K562 (cell line): ENCODE measurements around the gene MYOZ1.

Experiments
- ASH1L ChIP-seq: fragments of 450-650 bp; IDR thresholded peaks from 2 replicates; pipeline ENCODE4 v1.6.1; 2018; ENCODE audit warnings: borderline replicate concordance, mild to moderate bottlenecking, low read depth; ENCODE audit not compliant: partially characterized antibody
- CREB3 ChIP-seq: fragments of 450-650 bp; conservative IDR thresholded peaks from 2 replicates; pipeline ENCODE4 v1.6.1; 2016; ENCODE audit warnings: missing genetic modification characterization, low read depth, mild to moderate bottlenecking, missing compliant biosample characterization, moderate library complexity
- CTCF ChIP-seq, 3 experiments: IDR thresholded peaks in 2 of 3; conservative IDR thresholded peaks in 1 of 3; 2 replicates each; pipeline ENCODE4 v1.5.1; 2011 to 2012; ENCODE audit warnings: low read length in 3 of 3, mild to moderate bottlenecking in 3 of 3, control low read depth in 2 of 3, improper control_type of control experiment in 1 of 3, inconsistent platforms in 1 of 3, low read depth in 1 of 3, mixed read lengths in 1 of 3, moderate library complexity in 1 of 3; ENCODE audit not compliant: insufficient read depth in 2 of 3
- FOS ChIP-seq: IDR thresholded peaks from 3 replicates; pipeline ENCODE4 v1.6.1; 2011; ENCODE audit not compliant: insufficient read length; ENCODE audit errors: extremely low read depth
- IRF1 ChIP-seq: sonication (generic); formaldehyde crosslinking; IDR thresholded peaks from 2 replicates; pipeline ENCODE4 v1.8.0; 2022; ENCODE audit warnings: missing genetic modification reagents, mild to moderate bottlenecking, borderline replicate concordance
- MAFK ChIP-seq: IDR thresholded peaks from 2 replicates; pipeline ENCODE4 v1.6.1; 2011; ENCODE audit warnings: low read length, improper control_type of control experiment
- MAX ChIP-seq: sonication (generic); formaldehyde crosslinking; IDR thresholded peaks from 2 replicates; pipeline ENCODE4 v1.9.0; 2022; ENCODE audit warnings: mild to moderate bottlenecking, missing genetic modification reagents
- PHB ChIP-seq: fragments of 250-450 bp; sonication (Bioruptor Pico); IDR thresholded peaks from 2 replicates; pipeline ENCODE4 v1.5.0; 2021
- TARDBP ChIP-seq: fragments of 450-650 bp; IDR thresholded peaks from 2 replicates; pipeline ENCODE4 v1.6.1; 2016
- XRCC4 ChIP-seq: IDR thresholded peaks from one replicate; pipeline ENCODE4 v1.6.1; 2011; ENCODE audit not compliant: insufficient read depth, insufficient read length; ENCODE audit errors: extremely low read depth
- YY1 ChIP-seq, 3 experiments: IDR thresholded peaks; 2 replicates each; pipeline ENCODE4 v1.6.1; 2011; ENCODE audit warnings: low read length in 2 of 3, mild to moderate bottlenecking in 2 of 3, moderate library complexity in 2 of 3, borderline replicate concordance in 1 of 3, control low read depth in 1 of 3, low read depth in 1 of 3; ENCODE audit not compliant: insufficient read depth in 3 of 3, insufficient replicate concordance in 2 of 3, control insufficient read depth in 1 of 3, insufficient read length in 1 of 3; ENCODE audit errors: extremely low read depth in 1 of 3
- ZNF274 ChIP-seq: IDR thresholded peaks from 2 replicates; pipeline ENCODE4 v1.6.1; 2011; ENCODE audit warnings: low read depth, mild to moderate bottlenecking, low read length, moderate library complexity, borderline replicate concordance
- TF ChIP-seq, protein P1 (sequence below): fragments of 250-450 bp; sonication (Bioruptor Pico); IDR thresholded peaks from 2 replicates; pipeline ENCODE4 v1.5.0; 2021
- TF ChIP-seq, protein P2 (sequence below): IDR thresholded peaks from 2 replicates; pipeline ENCODE4 v1.6.1; 2012; ENCODE audit warnings: low read depth, low read length, improper control_type of control experiment, borderline replicate concordance

GRCh38 chr10:73629165-73629564 lies 12.1 kb downstream of the MYOZ1 start:
- TF ChIP-seq, protein P1, sequence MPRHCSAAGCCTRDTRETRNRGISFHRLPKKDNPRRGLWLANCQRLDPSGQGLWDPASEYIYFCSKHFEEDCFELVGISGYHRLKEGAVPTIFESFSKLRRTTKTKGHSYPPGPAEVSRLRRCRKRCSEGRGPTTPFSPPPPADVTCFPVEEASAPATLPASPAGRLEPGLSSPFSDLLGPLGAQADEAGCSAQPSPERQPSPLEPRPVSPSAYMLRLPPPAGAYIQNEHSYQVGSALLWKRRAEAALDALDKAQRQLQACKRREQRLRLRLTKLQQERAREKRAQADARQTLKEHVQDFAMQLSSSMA, result no peak
- no peak for TF ChIP-seq MAFK
- TF ChIP-seq FOS, result no peak
- no peak for TF ChIP-seq CTCF (IDR thresholded peaks at IDR 0.05 in 2 of 3, conservative IDR thresholded peaks at IDR 0.05 in 1 of 3; ENCODE audit: insufficient read depth in 2 of 3, low read depth in 1 of 3, low read length in 3 of 3)
- TF ChIP-seq PHB, result no peak
- TF ChIP-seq TARDBP, result no peak
- no peak for TF ChIP-seq ZNF274
- TF ChIP-seq MAX (CRISPR knock-in tag), result no peak
- TF ChIP-seq IRF1 (CRISPR knock-in tag), result no peak
- no peak for TF ChIP-seq YY1 (IDR thresholded peaks at IDR 0.05; ENCODE audit: borderline replicate concordance in 1 of 3, control insufficient read depth in 1 of 3, extremely low read depth in 1 of 3, insufficient read depth in 3 of 3, insufficient read length in 1 of 3, insufficient replicate concordance in 2 of 3, low read depth in 1 of 3, low read length in 2 of 3)
- no peak for TF ChIP-seq CREB3 (tag)
- no peak for TF ChIP-seq XRCC4
- TF ChIP-seq ASH1L, result no peak
- TF ChIP-seq, protein P2, sequence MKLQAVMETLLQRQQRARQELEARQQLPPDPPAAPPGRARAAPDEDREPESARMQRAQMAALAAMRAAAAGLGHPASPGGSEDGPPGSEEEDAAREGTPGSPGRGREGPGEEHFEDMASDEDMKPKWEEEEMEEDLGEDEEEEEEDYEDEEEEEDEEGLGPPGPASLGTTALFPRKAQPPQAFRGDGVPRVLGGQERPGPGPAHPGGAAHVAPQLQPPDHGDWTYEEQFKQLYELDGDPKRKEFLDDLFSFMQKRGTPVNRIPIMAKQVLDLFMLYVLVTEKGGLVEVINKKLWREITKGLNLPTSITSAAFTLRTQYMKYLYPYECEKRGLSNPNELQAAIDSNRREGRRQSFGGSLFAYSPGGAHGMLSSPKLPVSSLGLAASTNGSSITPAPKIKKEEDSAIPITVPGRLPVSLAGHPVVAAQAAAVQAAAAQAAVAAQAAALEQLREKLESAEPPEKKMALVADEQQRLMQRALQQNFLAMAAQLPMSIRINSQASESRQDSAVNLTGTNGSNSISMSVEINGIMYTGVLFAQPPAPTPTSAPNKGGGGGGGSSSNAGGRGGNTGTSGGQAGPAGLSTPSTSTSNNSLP, result no peak
